HEK293 (cell line): ENCODE data around the gene KLK6.

ENCODE experiments used
- CTCF ChIA-PET: fragments of 350-600 bp; formaldehyde crosslinking; extraction: SDS; loops from one replicate; lab custom pipeline; 2021; ENCODE audit warnings: antibody characterized with exemption; lab: Yijun Ruan, JAX
- POLR2A ChIA-PET: fragments of 300-600 bp; formaldehyde crosslinking; extraction: SDS; loops from one replicate; lab custom pipeline; 2020; ENCODE audit warnings: antibody characterized with exemption, inconsistent platforms; lab: Yijun Ruan, JAX
- H3K27ac ChIP-seq: fragments of 200-500 bp; sonication (Bioruptor generic); 2 replicates; pipeline ENCODE4 v1.5.1; 2014; ENCODE audit warnings: low read depth, low read length, control low read depth, inconsistent platforms; ENCODE audit errors: extremely low read depth
- H3K36me3 ChIP-seq, 2 experiments: fragments of 200-500 bp in 1 of 2; sonication (Bioruptor generic) in 1 of 2; 1 replicate in 1 of 2; 2 replicates in 1 of 2; pipeline ENCODE4 v1.5.1; 2014 to 2017; ENCODE audit warnings: inconsistent platforms in 2 of 2, low read length in 2 of 2; ENCODE audit not compliant: control insufficient read depth in 2 of 2, insufficient read depth in 1 of 2
- H3K4me1 ChIP-seq: fragments of 200-500 bp; sonication (Bioruptor generic); 2 replicates; pipeline ENCODE4 v1.5.1; 2014; ENCODE audit warnings: mild to moderate bottlenecking, low read length, inconsistent platforms; ENCODE audit not compliant: control insufficient read depth, insufficient read depth
- H3K4me3 ChIP-seq: 2 replicates; pipeline ENCODE4 v1.5.1; 2011; ENCODE audit warnings: low read depth, mild to moderate bottlenecking, control low read depth, low read length, moderate library complexity
- H3K9me3 ChIP-seq: fragments of 200-500 bp; sonication (Bioruptor generic); 2 replicates; pipeline ENCODE4 v1.5.1; 2014; ENCODE audit warnings: low read depth, low read length, inconsistent platforms; ENCODE audit not compliant: control insufficient read depth, insufficient read depth
- BCL11A ChIP-seq: fragments of 450-650 bp; formaldehyde crosslinking; IDR thresholded peaks from 2 replicates; pipeline ENCODE4 v1.5.1; 2016; ENCODE audit warnings: low read depth, missing biosample characterization, missing genetic modification characterization
- EGR2 ChIP-seq: fragments of 450-650 bp; formaldehyde crosslinking; IDR thresholded peaks from 2 replicates; pipeline ENCODE4 v1.5.1; 2016; ENCODE audit warnings: low read depth, missing biosample characterization, missing genetic modification characterization
- GLIS2 ChIP-seq: fragments of 450-650 bp; formaldehyde crosslinking; IDR thresholded peaks from 2 replicates; pipeline ENCODE4 v1.5.1; 2016; ENCODE audit warnings: missing biosample characterization, missing genetic modification characterization
- HOXA7 ChIP-seq: sonication (generic); formaldehyde crosslinking; IDR thresholded peaks from 2 replicates; pipeline ENCODE4 v1.8.1; 2022; ENCODE audit warnings: missing genetic modification reagents, borderline replicate concordance
- KLF1 ChIP-seq: fragments of 450-650 bp; formaldehyde crosslinking; IDR thresholded peaks from 2 replicates; pipeline ENCODE4 v1.5.1; 2016; ENCODE audit warnings: missing biosample characterization, missing genetic modification characterization
- KLF8 ChIP-seq: fragments of 450-650 bp; formaldehyde crosslinking; IDR thresholded peaks from 2 replicates; pipeline ENCODE4 v1.5.1; 2016; ENCODE audit warnings: missing biosample characterization, missing genetic modification characterization
- OSR2 ChIP-seq: fragments of 450-650 bp; formaldehyde crosslinking; IDR thresholded peaks from 2 replicates; pipeline ENCODE4 v1.5.1; 2016; ENCODE audit warnings: missing biosample characterization, missing genetic modification characterization
- PRDM10 ChIP-seq: fragments of 450-650 bp; formaldehyde crosslinking; IDR thresholded peaks from 2 replicates; pipeline ENCODE4 v1.5.1; 2016; ENCODE audit warnings: missing biosample characterization, missing genetic modification characterization
- SP3 ChIP-seq: fragments of 450-650 bp; formaldehyde crosslinking; IDR thresholded peaks from 2 replicates; pipeline ENCODE4 v1.5.1; 2016; ENCODE audit warnings: missing biosample characterization, missing genetic modification characterization
- ZBTB7A ChIP-seq: fragments of 450-650 bp; formaldehyde crosslinking; IDR thresholded peaks from 2 replicates; pipeline ENCODE4 v1.5.1; 2016; ENCODE audit warnings: low read depth, missing biosample characterization, missing genetic modification characterization
- ZFHX2 ChIP-seq: fragments of 450-650 bp; formaldehyde crosslinking; conservative IDR thresholded peaks from 2 replicates; pipeline ENCODE4 v1.5.1; 2016; ENCODE audit warnings: missing biosample characterization, missing genetic modification characterization
- ZNF114 ChIP-seq: fragments of 450-650 bp; formaldehyde crosslinking; IDR thresholded peaks from 2 replicates; pipeline ENCODE4 v1.5.0; 2017; ENCODE audit warnings: missing biosample characterization, missing genetic modification characterization
- ZNF132 ChIP-seq: fragments of 450-650 bp; formaldehyde crosslinking; IDR thresholded peaks from 2 replicates; pipeline ENCODE4 v1.5.1; 2017; ENCODE audit warnings: missing biosample characterization, missing genetic modification characterization, borderline replicate concordance
- ZNF157 ChIP-seq: fragments of 450-650 bp; formaldehyde crosslinking; IDR thresholded peaks from 2 replicates; pipeline ENCODE4 v1.5.1; 2016; ENCODE audit warnings: missing biosample characterization, missing genetic modification characterization
- ZNF2 ChIP-seq: fragments of 450-650 bp; formaldehyde crosslinking; IDR thresholded peaks from 2 replicates; pipeline ENCODE4 v1.5.1; 2016; ENCODE audit warnings: missing biosample characterization, missing genetic modification characterization
- ZNF211 ChIP-seq: fragments of 450-650 bp; formaldehyde crosslinking; IDR thresholded peaks from 2 replicates; pipeline ENCODE4 v1.5.1; 2016; ENCODE audit warnings: low read depth, missing biosample characterization, missing genetic modification characterization
- ZNF24 ChIP-seq: fragments of 450-650 bp; formaldehyde crosslinking; IDR thresholded peaks from 2 replicates; pipeline ENCODE4 v1.5.1; 2016; ENCODE audit warnings: missing biosample characterization, missing genetic modification characterization
- ZNF335 ChIP-seq: fragments of 450-650 bp; formaldehyde crosslinking; conservative IDR thresholded peaks from 2 replicates; pipeline ENCODE4 v1.5.1; 2016; ENCODE audit warnings: missing biosample characterization, missing genetic modification characterization
- ZNF341 ChIP-seq: fragments of 450-650 bp; formaldehyde crosslinking; IDR thresholded peaks from 2 replicates; pipeline ENCODE4; 2016; ENCODE audit warnings: low read depth, missing biosample characterization, missing genetic modification characterization
- ZNF391 ChIP-seq: fragments of 450-650 bp; formaldehyde crosslinking; IDR thresholded peaks from 2 replicates; pipeline ENCODE4 v1.5.1; 2016; ENCODE audit warnings: low read depth, missing biosample characterization, missing genetic modification characterization, borderline replicate concordance
- ZNF501 ChIP-seq: fragments of 450-650 bp; formaldehyde crosslinking; IDR thresholded peaks from 2 replicates; pipeline ENCODE4 v1.5.1; 2016; ENCODE audit warnings: missing biosample characterization, missing genetic modification characterization
- ZNF791 ChIP-seq: fragments of 450-650 bp; formaldehyde crosslinking; IDR thresholded peaks from 2 replicates; pipeline ENCODE4 v1.5.1; 2016; ENCODE audit warnings: missing biosample characterization, missing genetic modification characterization
- ZXDB ChIP-seq: fragments of 450-650 bp; formaldehyde crosslinking; IDR thresholded peaks from 2 replicates; pipeline ENCODE4 v1.5.1; 2016; ENCODE audit warnings: missing biosample characterization, missing genetic modification characterization
- TF ChIP-seq, protein P1 (sequence below): fragments of 450-650 bp; formaldehyde crosslinking; IDR thresholded peaks from 2 replicates; pipeline ENCODE4 v1.5.1; 2016; ENCODE audit warnings: missing biosample characterization, missing genetic modification characterization
- TF ChIP-seq, protein P2 (sequence below): fragments of 450-650 bp; formaldehyde crosslinking; IDR thresholded peaks from 2 replicates; pipeline ENCODE4 v1.5.1; 2017; ENCODE audit warnings: missing biosample characterization, missing genetic modification characterization
- TF ChIP-seq, protein P3 (sequence below): fragments of 450-650 bp; formaldehyde crosslinking; optimal IDR thresholded peaks from 2 replicates; pipeline ENCODE3; 2016; ENCODE audit warnings: missing biosample characterization, mild to moderate bottlenecking, missing genetic modification characterization

Gene KLK6

GRCh38 chr19:50969413-50969760, at the start of gene KLK6:
KLK6 (minus strand) TSS chr19:50969591; CDS start chr19:50968104, 1,487 bp downstream.
- TF ChIP-seq ZNF335 (tag by site-specific recombination), result no peak
- no peak for TF ChIP-seq ZNF132 (tag by site-specific recombination)
- no peak for TF ChIP-seq ZNF2 (tag by site-specific recombination)
- no peak for TF ChIP-seq ZNF157 (tag by site-specific recombination)
- no peak for TF ChIP-seq ZNF501 (tag by site-specific recombination)
- TF ChIP-seq OSR2 (tag by site-specific recombination), result no peak
- no peak for TF ChIP-seq ZNF24
- no peak for TF ChIP-seq HOXA7 (CRISPR knock-in tag)
- no peak for TF ChIP-seq ZNF791
- Histone ChIP-seq H3K9me3 (no peaks in the 10 kb centered on the region), H3K27ac (no peak within 1 kb of the TSS), H3K4me1 (peaks cover 4% of the 10 kb centered on the region; the same call in 1 of the 2 replicates), H3K4me3 (no peak within 1 kb of the TSS), H3K36me3 (no peaks in the 10 kb centered on the region)
- ChIA-PET CTCF (no interaction called here), POLR2A (no interaction called here)

DNA sequence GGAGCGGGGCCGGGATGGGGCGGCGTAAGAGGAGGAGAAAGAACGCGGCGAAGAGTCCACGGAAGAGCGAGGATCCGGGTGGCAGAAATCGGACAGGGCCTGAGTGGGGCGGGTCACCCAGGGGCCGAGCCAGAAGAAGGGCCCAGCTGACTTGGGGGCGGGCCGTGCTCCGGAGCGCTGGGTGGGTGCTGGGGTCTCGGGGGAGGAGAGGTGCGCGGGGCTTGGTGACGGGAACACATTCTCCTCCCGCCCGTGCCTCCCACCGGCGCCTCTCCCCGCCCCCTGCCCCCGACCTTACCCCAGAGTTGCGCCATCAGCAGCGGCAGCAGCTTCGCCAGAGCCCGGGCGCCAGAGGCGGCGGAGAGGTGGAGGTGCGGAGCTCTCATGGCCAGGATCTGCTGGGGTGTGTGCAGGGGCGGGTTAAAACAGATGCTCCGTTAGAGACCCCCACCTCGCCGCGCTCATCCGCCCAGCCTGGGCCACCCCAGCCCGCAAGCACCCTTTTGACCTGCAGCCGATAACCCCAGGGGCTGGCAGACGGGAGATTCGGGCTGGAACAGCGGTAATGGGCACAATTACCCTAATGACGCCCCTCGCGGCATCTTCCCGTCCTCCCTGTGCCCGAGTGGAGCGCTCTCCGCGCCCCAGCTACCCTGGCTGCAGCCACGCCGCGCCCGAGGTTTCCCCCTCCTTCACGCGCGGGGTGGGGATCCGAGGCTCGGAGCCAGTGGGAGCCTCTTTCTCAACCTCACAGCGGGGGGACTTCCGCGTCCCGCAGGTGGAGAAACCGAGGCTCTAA, 49.6 kb upstream of the KLK6 start:
- ChIA-PET POLR2A (interaction anchor here (0.7 to 1.0 kb wide), 3 partner anchors 73 to 227 kb away, joined by 3 to 4 read pairs (median 3); no protein-coding TSS in a partner anchor), CTCF (interaction anchor here (0.7 to 8.5 kb wide), 4 partner anchors 76 to 230 kb away, joined by 3 to 177 read pairs (median 9); no protein-coding TSS in a partner anchor)
- H3K9me3 ChIP-seq, result no peaks in the 10 kb centered on the region
- no peaks in the 10 kb centered on the region for H3K36me3 ChIP-seq
- H3K4me3 ChIP-seq, result no peak overlapping the region
- no peak overlapping the region for H3K27ac ChIP-seq
- no peaks in the 10 kb centered on the region; the same call in 1 of the 2 replicates for H3K4me1 ChIP-seq
- TF ChIP-seq ZFHX2 (tag by site-specific recombination) (peak; percentile 71), BCL11A (tag by site-specific recombination) (no peak), ZBTB7A (tag by site-specific recombination) (0 out of 2 replicates have a peak, but pooled peaks have one; percentile 37), KLF8 (tag by site-specific recombination) (peak; percentile 45; the same call in 1 of the 2 replicates), PRDM10 (tag by site-specific recombination) (0 out of 2 replicates have a peak, but pooled peaks have one; percentile 17), EGR2 (peak; percentile 71; the same call in 1 of the 2 replicates), ZXDB (no peak), ZNF335 (tag by site-specific recombination) (peak; percentile 88), SP3 (tag by site-specific recombination) (peak; percentile 85), ZNF211 (tag by site-specific recombination) (0 out of 2 replicates have a peak, but pooled peaks have one; percentile 3), ZNF341 (peak; percentile 40), GLIS2 (tag by site-specific recombination) (peak; percentile 70; the same call in 1 of the 2 replicates), ZNF391 (tag by site-specific recombination) (no peak), KLF1 (tag by site-specific recombination) (0 out of 2 replicates have a peak, but pooled peaks have one; percentile 33), ZNF114 (tag by site-specific recombination) (no peak)
- TF ChIP-seq, protein P1, sequence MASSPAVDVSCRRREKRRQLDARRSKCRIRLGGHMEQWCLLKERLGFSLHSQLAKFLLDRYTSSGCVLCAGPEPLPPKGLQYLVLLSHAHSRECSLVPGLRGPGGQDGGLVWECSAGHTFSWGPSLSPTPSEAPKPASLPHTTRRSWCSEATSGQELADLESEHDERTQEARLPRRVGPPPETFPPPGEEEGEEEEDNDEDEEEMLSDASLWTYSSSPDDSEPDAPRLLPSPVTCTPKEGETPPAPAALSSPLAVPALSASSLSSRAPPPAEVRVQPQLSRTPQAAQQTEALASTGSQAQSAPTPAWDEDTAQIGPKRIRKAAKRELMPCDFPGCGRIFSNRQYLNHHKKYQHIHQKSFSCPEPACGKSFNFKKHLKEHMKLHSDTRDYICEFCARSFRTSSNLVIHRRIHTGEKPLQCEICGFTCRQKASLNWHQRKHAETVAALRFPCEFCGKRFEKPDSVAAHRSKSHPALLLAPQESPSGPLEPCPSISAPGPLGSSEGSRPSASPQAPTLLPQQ (tag by site-specific recombination), result peak; percentile 39
- TF ChIP-seq, protein P2, sequence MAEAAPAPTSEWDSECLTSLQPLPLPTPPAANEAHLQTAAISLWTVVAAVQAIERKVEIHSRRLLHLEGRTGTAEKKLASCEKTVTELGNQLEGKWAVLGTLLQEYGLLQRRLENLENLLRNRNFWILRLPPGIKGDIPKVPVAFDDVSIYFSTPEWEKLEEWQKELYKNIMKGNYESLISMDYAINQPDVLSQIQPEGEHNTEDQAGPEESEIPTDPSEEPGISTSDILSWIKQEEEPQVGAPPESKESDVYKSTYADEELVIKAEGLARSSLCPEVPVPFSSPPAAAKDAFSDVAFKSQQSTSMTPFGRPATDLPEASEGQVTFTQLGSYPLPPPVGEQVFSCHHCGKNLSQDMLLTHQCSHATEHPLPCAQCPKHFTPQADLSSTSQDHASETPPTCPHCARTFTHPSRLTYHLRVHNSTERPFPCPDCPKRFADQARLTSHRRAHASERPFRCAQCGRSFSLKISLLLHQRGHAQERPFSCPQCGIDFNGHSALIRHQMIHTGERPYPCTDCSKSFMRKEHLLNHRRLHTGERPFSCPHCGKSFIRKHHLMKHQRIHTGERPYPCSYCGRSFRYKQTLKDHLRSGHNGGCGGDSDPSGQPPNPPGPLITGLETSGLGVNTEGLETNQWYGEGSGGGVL (tag by site-specific recombination), result peak; percentile 94
- TF ChIP-seq, protein P3, sequence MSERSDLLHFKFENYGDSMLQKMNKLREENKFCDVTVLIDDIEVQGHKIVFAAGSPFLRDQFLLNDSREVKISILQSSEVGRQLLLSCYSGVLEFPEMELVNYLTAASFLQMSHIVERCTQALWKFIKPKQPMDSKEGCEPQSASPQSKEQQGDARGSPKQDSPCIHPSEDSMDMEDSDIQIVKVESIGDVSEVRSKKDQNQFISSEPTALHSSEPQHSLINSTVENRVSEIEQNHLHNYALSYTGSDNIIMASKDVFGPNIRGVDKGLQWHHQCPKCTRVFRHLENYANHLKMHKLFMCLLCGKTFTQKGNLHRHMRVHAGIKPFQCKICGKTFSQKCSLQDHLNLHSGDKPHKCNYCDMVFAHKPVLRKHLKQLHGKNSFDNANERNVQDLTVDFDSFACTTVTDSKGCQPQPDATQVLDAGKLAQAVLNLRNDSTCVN (tag by site-specific recombination), result peak; percentile 35
